PC-3 (cell line): ENCODE results near the gene LMAN2.

Source experiments
- CTCF ChIP-seq: fragments of 300-600 bp; sonication (generic); conservative IDR thresholded peaks from 2 replicates; pipeline ENCODE4 v1.5.1; 2017; ENCODE audit warnings: antibody characterized with exemption, low read depth, mild to moderate bottlenecking, low read length
- EZH2 ChIP-seq: fragments of 300-600 bp; sonication (generic); IDR thresholded peaks from one replicate; pipeline ENCODE4 v1.6.1; 2017; ENCODE audit warnings: antibody characterized with exemption, mild to moderate bottlenecking, low read length; ENCODE audit not compliant: unreplicated experiment
- EZH2phosphoT487 ChIP-seq: fragments of 300-600 bp; sonication (generic); IDR thresholded peaks from 2 replicates; pipeline ENCODE4 v1.6.1; 2018; ENCODE audit warnings: mild to moderate bottlenecking, antibody characterized with exemption, low read length, borderline replicate concordance

GRCh38 chr5:177382423-177383029, 31.1 kb upstream of the LMAN2 start:
- TF ChIP-seq CTCF (peak; percentile 43), EZH2 (no peak), EZH2phosphoT487 (no peak)
